Left lung (tissue), 10 donors: ENCODE measurements around the gene MOV10L1. TPM values are rescaled to one million over a fixed set of nuclear protein-coding genes. Genes with fewer than 3 reads are reported as not detected.
A peak's percentile ranks its signal among the peaks of the same experiment; 100 is the strongest.

Experiments
- ATAC-seq: fragments of 200-7000 bp; cut with Tn5 transposase; one replicate; pipeline ENCODE4 v1.9.1; 2020; ENCODE audit warnings: moderate library complexity
- DNase-seq, 4 donors: peaks; one replicate each; pipeline ENCODE4 v3.0.0-alpha.2; 2013 to 2020
- H3K27ac ChIP-seq, 2 donors: fragments of 200-600 bp; sonication (generic) in 1 of 2; one replicate each; pipeline versions ENCODE4 v1.5.0 to v1.8.0; 2020 to 2021
- H3K27me3 ChIP-seq, 2 donors: fragments of 200-600 bp; sonication (generic) in 1 of 2; one replicate each; pipeline versions ENCODE4 v1.5.0 to v1.8.0; 2020 to 2021
- H3K36me3 ChIP-seq, 2 donors: fragments of 200-600 bp; sonication (generic) in 1 of 2; one replicate each; pipeline versions ENCODE4 v1.5.0 to v1.8.0; 2020 to 2021
- H3K4me1 ChIP-seq, 2 donors: fragments of 200-600 bp; one replicate each; pipeline ENCODE4 v1.8.0; 2021
- H3K4me3 ChIP-seq, 2 donors: fragments of 200-600 bp; sonication (generic) in 1 of 2; one replicate each; pipeline versions ENCODE4 v1.5.0 to v1.8.0; 2020 to 2021; ENCODE audit warnings: mild to moderate bottlenecking in 1 of 2
- H3K9me3 ChIP-seq, 2 donors: fragments of 200-600 bp; sonication (generic) in 1 of 2; one replicate each; pipeline versions ENCODE4 v1.5.0 to v1.8.0; 2020 to 2021
- intact Hi-C, 2 donors: fragments of 100-400 bp; cut with DNase I; formaldehyde crosslinking; loops; one replicate each; pipeline versions ENCODE4 v1.11.2 to v1.14.2; 2022
- polyA plus RNA-seq, 6 donors: library from polyadenylated mRNA; unstranded; fragments of 120-200 nt; gene quantifications; one replicate each; pipeline ENCODE4 v1.2.1, GENCODE V29; 2013; ENCODE audit not compliant: insufficient read length in 6 of 6
- total RNA-seq, 2 donors: library from RNA; stranded (reverse); fragmentation: NEBNext Ultra II Directional; extraction: Animal tissue kit (Norgen Biotek cat#: 25700); gene quantifications; one replicate each; pipeline ENCODE4 v1.2.1, GENCODE V29; 2021
- TF ChIP-seq, protein P1 (sequence below), 2 donors: fragments of 200-600 bp; sonication (generic) in 1 of 2; IDR thresholded peaks; one replicate each; pipeline versions ENCODE4 v1.5.0 to v1.8.0; 2021; ENCODE audit warnings: antibody characterized with exemption in 2 of 2
- donor health status: DM: no; HTN: yes; CAD: no.
- donor health status: DM: no; HTN: no; CAD: no.

The MOV10L1 gene
- total and polyA plus RNA-seq, 8 donors: 0.37 to 4.7 (median 2.2) TPM

DNA sequence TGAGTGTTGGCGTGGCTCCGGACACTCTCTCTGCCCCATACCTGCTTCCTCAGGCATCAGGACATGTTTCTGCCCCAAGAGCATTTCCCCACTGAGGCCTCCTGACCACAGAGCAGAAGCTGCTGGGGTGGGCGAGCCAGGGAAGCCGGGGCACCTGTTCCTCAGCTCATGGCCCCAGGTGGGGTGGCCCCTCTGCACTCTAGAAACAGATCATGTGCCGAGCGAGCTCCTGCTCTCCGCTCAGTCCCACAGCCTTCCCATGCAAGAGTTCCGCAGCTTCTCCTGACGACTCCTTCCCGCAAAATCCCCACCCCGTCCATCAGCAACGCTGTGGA, 58.3 kb downstream of the MOV10L1 start:
- H3K9me3 ChIP-seq: no peaks in the 10 kb centered on the region
- H3K36me3 ChIP-seq: no peaks in the 10 kb centered on the region
- DNase-seq (no peak), ATAC-seq (no peak)
- peaks cover 4 to 29% of the 10 kb centered on the region in 2 donors for H3K4me1 ChIP-seq
- H3K4me3 ChIP-seq: no peak overlapping the region
- TF ChIP-seq, protein P1, sequence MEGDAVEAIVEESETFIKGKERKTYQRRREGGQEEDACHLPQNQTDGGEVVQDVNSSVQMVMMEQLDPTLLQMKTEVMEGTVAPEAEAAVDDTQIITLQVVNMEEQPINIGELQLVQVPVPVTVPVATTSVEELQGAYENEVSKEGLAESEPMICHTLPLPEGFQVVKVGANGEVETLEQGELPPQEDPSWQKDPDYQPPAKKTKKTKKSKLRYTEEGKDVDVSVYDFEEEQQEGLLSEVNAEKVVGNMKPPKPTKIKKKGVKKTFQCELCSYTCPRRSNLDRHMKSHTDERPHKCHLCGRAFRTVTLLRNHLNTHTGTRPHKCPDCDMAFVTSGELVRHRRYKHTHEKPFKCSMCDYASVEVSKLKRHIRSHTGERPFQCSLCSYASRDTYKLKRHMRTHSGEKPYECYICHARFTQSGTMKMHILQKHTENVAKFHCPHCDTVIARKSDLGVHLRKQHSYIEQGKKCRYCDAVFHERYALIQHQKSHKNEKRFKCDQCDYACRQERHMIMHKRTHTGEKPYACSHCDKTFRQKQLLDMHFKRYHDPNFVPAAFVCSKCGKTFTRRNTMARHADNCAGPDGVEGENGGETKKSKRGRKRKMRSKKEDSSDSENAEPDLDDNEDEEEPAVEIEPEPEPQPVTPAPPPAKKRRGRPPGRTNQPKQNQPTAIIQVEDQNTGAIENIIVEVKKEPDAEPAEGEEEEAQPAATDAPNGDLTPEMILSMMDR (IDR thresholded peaks at IDR 0.05): no peak
- H3K27me3 ChIP-seq: peaks cover 0 to 16% of the 10 kb centered on the region in 2 donors
- intact Hi-C loops: loop anchor here in 1 of 2 donors (2.0 kb wide), 1 partner anchor 63 kb away; no protein-coding TSS in a partner anchor
- H3K27ac ChIP-seq: no peak overlapping the region

DNA sequence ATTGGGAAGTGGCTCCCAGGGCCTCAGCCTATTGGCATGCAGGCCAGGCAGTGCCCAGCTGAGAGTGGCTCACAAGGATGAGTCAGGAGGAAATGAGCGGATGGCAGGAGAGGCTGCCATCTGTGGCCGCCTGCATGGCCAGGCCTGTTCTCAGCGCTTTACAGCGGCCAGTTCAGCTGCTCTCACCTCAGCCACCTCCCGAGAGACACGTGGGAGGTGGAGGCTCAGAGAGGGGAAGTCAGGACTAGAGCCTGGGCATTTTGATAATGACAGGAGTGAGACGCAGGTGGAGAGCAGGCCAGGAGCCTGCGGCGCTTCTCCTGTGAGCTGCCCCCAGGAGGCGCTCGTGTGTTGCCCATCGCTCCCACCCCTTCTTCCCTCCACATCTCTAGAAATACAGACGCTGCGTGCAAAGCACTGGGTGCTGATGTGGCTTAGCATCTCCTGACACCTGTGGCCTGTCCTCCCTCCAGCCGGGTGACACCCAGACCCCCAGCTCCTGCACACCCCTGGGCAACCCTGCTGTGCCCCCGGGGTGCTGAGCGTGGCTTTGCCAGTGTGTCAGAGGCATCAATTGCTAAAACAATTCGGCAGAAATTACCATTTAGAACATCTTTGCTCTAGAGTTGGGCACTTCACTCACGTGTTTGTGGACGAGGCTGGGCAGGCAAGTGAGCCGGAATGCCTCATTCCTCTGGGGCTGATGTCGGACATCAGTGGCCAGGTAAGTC, 59.4 kb downstream of the MOV10L1 start:
- no peaks in the 10 kb centered on the region for H3K9me3 ChIP-seq
- peaks cover 4 to 29% of the 10 kb centered on the region in 2 donors for H3K4me1 ChIP-seq
- H3K4me3 ChIP-seq: no peak overlapping the region
- DNase-seq (peak in 3 of 4 donors; percentile 54 to 92 (median 68)), ATAC-seq (peak; percentile 92)
- no peaks in the 10 kb centered on the region for H3K36me3 ChIP-seq
- TF ChIP-seq, protein P1 (IDR thresholded peaks at IDR 0.05): peak; percentile 56 to 93
- intact Hi-C loops: loop anchor here in 1 of 2 donors (2.0 kb wide), 1 partner anchor 62 kb away; no protein-coding TSS in a partner anchor
- peaks cover 0 to 16% of the 10 kb centered on the region in 2 donors for H3K27me3 ChIP-seq
- no peak overlapping the region for H3K27ac ChIP-seq

DNA sequence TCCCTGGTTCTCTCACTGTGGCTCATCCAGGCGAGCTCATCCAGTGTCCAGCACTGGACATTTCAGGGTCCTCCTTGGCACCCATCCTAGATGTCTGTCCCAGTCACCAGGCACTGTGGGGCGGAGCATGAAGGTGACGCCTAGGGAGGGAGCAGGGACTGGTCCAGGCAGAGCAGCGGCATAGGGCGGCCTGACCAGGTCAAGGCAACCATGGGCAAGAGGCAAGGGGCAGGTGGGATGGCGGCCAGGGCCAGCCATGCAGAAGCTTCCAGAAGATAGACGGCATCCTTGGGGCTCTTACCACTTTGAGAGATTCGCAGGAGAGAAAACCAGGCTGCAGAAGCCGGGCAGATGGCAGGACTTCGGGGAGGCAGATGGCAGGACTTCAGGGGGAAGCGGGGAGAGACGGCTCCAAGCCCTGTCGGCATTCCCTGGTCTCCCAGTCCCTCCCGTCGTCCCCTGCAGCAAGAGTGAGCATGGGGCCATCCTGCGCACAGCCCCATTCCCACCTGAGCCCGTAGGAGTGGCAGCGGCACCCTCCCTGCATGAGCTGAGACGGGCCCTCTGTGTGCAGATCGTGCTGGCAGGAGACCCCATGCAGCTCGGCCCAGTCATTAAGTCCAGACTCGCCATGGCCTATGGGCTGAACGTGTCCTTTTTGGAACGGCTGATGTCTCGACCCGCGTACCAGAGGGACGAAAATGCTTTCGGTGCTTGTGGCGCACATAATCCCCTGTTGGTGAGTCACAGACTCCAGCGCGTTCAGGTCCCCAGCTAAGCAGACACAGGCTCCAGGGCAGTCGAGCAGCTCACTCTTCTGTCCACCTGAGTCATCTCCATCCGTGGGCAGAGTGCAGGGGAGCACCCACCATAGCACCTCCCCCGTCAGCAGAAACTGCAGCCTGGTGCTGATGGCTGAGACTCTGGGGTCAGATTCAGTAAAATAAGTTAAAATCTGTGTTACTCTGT, 60.6 kb downstream of the MOV10L1 start:
- intact Hi-C loops: no loop called here
- Histone ChIP-seq H3K4me3 (no peak overlapping the region), H3K4me1 (peaks cover 4 to 29% of the 10 kb centered on the region in 2 donors), H3K27me3 (peaks cover 0 to 16% of the 10 kb centered on the region in 2 donors), H3K27ac (no peak overlapping the region), H3K9me3 (no peaks in the 10 kb centered on the region), H3K36me3 (no peaks in the 10 kb centered on the region)
- ATAC-seq (no peak), DNase-seq (no peak)
- TF ChIP-seq, protein P1 (IDR thresholded peaks at IDR 0.05): no peak

DNA sequence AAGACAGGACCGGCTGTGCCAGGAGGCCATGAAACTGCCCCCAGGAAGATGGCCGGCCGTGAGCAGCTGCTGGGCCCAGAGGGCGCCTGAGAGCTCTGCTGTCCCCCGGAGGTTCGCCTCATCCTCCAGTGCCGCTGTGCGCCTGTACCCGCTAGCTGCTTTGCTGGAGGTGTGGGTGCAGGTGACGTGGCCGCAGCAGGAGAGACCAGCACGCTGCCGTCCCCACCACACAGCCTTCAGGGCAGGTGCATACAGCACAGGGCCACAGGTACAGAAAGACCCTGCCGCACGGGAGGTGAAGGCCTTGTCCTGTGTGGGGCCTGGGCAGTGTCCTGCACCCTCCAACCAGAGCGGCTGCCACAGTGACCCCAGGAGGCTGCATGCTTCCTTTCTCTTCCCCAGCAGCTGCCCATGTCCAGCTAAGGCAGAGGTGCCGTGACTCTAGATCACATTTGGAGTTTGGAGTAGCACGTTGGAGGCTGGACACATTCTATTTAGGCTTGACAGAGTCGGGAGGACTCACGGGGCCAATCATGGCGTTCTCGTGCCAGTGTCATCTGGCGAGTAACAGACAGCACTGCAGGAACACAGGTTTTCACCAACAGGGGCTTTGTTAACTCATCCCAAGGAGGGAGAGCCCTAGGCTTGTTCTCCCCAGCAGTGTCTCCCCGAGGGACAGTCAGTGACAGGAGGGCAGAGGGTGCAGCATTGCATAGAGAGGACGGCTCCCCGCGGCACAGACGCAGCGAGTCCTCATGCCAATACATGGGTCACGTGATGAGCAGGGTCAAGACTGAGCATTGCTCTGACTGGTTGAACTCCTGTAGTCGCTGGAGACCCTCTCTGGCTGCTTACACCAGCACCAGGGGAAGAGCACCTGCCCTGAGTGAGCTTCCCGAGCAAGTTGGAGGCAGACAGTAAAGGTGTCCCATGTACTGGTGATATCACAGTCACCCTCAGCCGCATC, 62.0 kb downstream of the MOV10L1 start:
- H3K27ac ChIP-seq: no peak overlapping the region
- ATAC-seq (no peak), DNase-seq (no peak)
- no peak overlapping the region for H3K4me3 ChIP-seq
- intact Hi-C loops: no loop called here
- no peaks in the 10 kb centered on the region for H3K9me3 ChIP-seq
- H3K4me1 ChIP-seq: peaks cover 0 to 21% of the 10 kb centered on the region in 2 donors
- TF ChIP-seq, protein P1 (IDR thresholded peaks at IDR 0.05): no peak
- peaks cover 0 to 5% of the 10 kb centered on the region in 2 donors for H3K27me3 ChIP-seq
- H3K36me3 ChIP-seq: no peaks in the 10 kb centered on the region
